Measurements from ENCODE around the gene MLXIPL.
"Not testable (repeated sequence)": the region's sequence is repeated elsewhere in the genome, so short reads cannot be mapped to it uniquely, and the experiment has no call there.

MLXIPL gene

DNA sequence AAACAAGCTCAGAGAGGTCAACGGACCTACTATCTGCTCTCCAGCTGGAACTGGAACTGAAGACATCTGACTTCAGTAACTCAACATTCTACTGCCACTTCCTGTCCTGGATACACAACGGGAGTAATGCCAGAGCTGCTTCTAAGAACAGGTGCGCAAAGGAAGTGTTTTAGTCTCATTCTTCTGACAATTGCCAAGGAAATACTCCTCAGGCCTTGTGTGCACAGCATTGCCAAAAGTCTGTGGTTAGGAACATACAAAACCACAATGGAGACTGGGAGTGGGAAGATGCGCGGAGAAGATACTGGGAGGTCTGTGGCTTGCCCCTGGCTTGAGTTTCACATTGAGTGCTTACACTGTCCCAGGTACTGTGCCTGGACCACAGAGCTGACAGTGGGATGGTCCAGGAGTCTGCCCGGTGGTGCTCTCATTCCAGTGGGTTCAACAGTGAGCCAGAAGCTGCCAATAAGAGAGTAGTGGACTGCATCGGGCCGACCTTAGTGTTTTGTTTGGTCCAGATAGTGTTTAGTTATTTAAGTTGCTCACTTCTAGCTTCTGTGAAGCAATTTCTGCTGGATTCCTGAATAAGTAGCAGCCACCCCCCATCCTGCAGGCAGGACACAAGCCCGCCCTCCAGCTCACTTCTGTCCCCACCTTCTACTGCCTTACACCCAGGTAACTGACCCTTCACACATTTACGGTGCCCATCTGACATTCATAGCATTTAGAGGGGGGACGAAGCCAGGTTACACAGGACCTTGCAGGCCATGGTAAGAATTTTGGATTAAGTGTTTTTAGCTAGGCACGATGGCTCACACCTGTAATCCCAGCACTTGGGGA lies 56.3 kb downstream of the MLXIPL start:
- H3K4me3 Mint-ChIP-seq: no peak overlapping the region
- ATAC-seq (replicated peaks): no peak

DNA sequence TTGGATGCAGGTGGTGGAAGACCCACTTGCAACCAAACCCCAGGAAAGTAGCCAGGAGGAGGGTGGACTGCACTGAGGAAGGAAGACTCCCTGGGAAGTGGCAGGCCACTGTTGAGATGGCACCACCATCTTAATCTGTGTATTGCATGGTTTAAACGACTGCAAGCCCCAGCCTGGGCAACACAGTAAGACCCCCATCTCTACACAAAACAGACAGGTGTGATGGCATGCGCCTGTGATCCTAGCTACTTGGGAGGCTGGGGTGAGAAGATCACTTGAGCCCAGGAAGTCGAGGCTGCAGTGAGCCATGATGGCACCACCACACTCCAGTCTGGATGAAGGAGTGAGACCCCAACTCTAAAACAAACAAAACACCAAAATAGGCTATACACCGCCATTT lies 57.2 kb downstream of the MLXIPL start:
- H3K27ac Mint-ChIP-seq: no peak overlapping the region
- no peak for ATAC-seq (replicated peaks)

More for the DNA sequence above, 56.3 kb downstream of the MLXIPL start:
- Mint-ChIP-seq H3K36me3 (peaks cover 30 to 34% of the 10 kb centered on the region in 2 donors), H3K4me1 (peaks cover 7 to 12% of the 10 kb centered on the region in 2 donors), H3K27ac (no peak overlapping the region), H3K27me3 (no peaks in the 10 kb centered on the region), H3K9me3 (no peaks in the 10 kb centered on the region)
- no peak for DNase-seq

DNA sequence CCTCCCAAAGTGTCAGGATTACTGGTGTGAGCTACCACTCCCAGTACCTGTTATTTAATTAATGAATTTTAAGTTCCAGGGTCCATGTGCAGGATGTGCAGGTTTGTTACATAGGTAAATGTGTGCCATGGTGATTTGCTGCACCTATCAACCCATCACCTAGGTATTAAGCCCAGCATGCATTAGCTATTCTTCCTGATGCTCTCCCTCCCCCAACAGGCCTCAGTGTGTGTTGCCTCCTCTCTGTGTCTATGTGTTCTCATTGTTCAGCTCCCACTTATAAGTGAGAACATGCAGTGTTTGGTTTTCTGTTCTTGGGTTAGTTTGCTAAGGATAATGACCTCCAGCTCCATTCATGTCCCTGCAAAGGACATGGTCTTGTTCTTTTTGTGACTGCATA lies 57.9 kb downstream of the MLXIPL start:
- Mint-ChIP-seq H3K4me1 (peaks cover 7 to 12% of the 10 kb centered on the region in 2 donors), H3K4me3 (peak overlapping the region; percentile 31 to 71), H3K36me3 (peaks cover 21 to 22% of the 10 kb centered on the region in 2 donors)
- not testable (repeated sequence) for H3K9me3 Mint-ChIP-seq, H3K27me3 Mint-ChIP-seq, DNase-seq, H3K27ac Mint-ChIP-seq
- peak; percentile 31 to 49 for ATAC-seq (replicated peaks)

More for the DNA sequence above, 57.2 kb downstream of the MLXIPL start:
- H3K4me1 Mint-ChIP-seq: peaks cover 7 to 12% of the 10 kb centered on the region in 2 donors
- peaks cover 22 to 25% of the 10 kb centered on the region in 2 donors for H3K36me3 Mint-ChIP-seq
- H3K27me3 Mint-ChIP-seq: no peaks in the 10 kb centered on the region
- H3K4me3 Mint-ChIP-seq: no peak overlapping the region
- no peaks in the 10 kb centered on the region for H3K9me3 Mint-ChIP-seq
- no peak for DNase-seq

DNA sequence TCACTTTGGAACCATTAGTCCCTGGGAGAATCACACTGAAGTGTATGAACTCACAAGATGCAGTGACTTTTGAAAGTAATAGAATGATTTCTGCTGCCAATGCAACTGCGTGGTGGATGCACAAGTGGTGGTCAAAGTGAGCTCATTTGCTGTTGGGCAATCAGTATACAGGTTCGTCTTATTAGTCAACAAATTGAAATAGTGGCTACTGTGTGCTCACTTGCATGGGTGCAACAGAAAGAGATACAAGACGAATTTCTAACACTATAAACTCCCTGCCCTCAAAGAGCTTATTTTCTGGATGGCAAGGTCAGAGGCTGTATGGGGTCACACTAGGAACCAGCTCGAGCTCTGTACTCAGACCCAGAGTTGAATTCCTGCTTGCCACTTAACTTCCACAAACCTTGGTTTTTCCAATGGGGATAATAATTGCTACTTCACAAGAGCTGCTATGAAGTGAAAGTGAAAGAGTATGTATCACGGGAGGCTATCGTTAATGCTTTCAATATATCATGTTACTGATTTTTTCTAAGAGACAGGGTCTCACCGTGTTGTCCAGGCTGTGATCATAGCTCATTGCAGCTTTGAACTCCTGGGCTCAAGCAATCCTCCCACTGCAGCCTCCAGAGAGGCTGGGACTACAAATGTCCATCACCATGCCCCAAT lies 58.5 kb downstream of the MLXIPL start:
- H3K27me3 Mint-ChIP-seq: no peaks in the 10 kb centered on the region
- ATAC-seq (replicated peaks) (peak in 1 of 2 donors; percentile 33), DNase-seq (no peak)
- no peaks in the 10 kb centered on the region for H3K9me3 Mint-ChIP-seq
- H3K36me3 Mint-ChIP-seq: peaks cover 15 to 17% of the 10 kb centered on the region in 2 donors
- H3K27ac Mint-ChIP-seq: no peak overlapping the region
- H3K4me1 Mint-ChIP-seq: peaks cover 8 to 12% of the 10 kb centered on the region in 2 donors
- H3K4me3 Mint-ChIP-seq: peak overlapping the region; percentile 31 to 71

DNA sequence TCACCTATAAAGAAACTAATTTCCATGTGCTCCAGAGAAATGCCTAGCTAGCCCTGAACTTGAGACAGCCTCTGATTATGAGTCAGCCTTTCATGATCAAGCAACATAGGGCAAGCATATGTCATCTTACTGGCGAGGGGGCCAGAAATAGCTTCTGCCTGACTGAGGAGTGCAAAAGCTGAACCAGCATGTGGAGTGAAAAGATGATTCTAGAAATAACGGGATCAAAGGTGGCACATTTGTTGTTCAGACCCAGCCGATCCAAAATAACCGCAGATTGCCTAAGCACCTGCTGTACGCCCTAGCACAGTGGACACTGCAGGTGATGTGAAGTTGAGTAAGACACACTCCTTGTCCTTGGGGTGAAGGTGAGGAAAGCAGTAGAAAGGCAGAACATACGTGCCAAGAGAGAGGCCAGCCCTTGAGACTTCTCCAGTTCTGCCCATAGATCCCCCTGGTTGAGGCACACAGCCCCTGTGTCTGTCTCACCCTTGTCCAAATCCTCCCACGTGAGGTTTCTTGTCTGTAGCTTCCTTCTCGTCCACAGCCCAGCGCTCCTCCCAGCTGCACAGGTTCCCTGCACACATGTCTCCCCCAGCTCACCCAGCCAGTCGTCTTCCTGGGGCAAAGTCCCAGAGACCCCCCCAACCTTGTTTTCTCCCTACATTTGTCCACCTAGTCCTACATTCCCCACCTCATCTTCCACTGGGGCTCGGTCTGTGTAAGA lies 64.0 kb downstream of the MLXIPL start:
- Mint-ChIP-seq H3K4me1 (peaks cover 20 to 32% of the 10 kb centered on the region in 2 donors), H3K27me3 (peaks cover 0 to 5% of the 10 kb centered on the region in 2 donors), H3K4me3 (no peak overlapping the region), H3K36me3 (peaks cover 5 to 6% of the 10 kb centered on the region in 2 donors), H3K27ac (no peak overlapping the region), H3K9me3 (no peaks in the 10 kb centered on the region)
- DNase-seq (no peak), ATAC-seq (replicated peaks) (no peak)

DNA sequence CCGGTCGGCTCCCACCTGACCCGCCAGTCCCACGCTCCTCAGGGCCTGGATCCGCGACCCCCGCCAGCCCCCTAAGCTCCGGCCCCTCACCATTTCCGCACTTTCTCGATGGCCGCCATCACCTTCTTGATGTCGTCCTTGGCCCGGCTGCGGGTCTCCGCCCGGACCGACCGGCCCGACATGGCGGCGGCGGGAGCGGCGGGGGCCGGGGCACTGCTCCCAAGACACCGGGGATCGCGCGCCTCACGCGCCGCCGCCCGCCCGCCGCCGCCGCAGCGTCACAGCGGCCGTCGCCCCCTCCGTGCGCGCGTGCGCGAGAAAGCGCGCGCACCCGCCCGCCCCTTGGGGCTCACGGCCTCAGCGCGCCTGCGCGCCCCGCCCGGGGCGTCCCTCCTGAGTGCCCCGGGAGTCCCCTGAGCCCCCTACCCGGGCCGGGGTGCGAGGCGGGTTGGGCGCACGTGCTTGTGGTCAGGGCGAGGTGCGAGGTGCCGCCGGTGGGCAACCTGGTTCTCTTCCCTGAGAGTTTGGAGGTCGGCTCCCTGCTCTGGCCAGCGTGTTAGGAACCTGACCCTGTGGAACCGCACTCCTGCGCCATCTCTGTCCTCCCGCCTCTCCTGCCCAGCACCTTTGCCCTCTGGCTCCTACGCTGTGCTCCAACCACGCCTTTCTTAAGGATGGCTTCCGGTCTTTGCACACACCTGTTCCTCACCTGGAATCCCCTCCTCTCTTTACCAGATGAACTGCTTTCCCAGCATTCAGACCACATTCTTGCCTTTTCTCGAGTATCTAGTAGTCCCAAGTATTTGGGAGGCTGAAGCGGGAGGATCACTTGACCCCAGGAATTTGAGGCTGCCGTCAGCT lies 66.7 kb downstream of the MLXIPL start, which contains the start of gene BCL7B:
Gene BCL7B (minus strand): TSS at position 294 of the 861 bp plus-strand sequence. CDS start 112 bp downstream, at position 182.
- DNase-seq (peak; percentile 79), ATAC-seq (replicated peaks) (peak; percentile 57 to 75)
- Mint-ChIP-seq H3K27me3 (peaks cover 0 to 5% of the 10 kb centered on the region in 2 donors), H3K36me3 (peaks cover 8 to 15% of the 10 kb centered on the region in 2 donors), H3K9me3 (no peaks in the 10 kb centered on the region), H3K4me3 (peak within 1 kb of the TSS; percentile 93 to 94), H3K4me1 (peaks cover 25 to 43% of the 10 kb centered on the region in 2 donors), H3K27ac (peak within 1 kb of the TSS; percentile 98)

DNA sequence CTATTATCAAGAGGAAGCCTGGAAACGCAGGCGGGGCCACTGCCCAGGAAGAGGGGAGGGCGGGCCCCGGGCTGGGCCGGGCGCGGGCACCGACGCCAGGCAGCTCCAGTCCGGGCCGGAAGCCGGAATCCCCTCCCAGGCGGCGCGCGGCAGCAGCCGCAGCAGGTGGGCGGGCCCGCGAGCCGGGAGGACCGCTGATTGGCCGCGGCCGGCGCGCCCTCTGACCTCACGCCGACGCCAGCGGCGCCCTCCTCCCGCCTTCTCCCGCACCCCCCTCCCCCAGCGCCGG lies 67.3 kb downstream of the MLXIPL start:
- Mint-ChIP-seq H3K27ac (peak overlapping the region; percentile 98), H3K9me3 (no peaks in the 10 kb centered on the region), H3K36me3 (peaks cover 9 to 18% of the 10 kb centered on the region in 2 donors)

DNA sequence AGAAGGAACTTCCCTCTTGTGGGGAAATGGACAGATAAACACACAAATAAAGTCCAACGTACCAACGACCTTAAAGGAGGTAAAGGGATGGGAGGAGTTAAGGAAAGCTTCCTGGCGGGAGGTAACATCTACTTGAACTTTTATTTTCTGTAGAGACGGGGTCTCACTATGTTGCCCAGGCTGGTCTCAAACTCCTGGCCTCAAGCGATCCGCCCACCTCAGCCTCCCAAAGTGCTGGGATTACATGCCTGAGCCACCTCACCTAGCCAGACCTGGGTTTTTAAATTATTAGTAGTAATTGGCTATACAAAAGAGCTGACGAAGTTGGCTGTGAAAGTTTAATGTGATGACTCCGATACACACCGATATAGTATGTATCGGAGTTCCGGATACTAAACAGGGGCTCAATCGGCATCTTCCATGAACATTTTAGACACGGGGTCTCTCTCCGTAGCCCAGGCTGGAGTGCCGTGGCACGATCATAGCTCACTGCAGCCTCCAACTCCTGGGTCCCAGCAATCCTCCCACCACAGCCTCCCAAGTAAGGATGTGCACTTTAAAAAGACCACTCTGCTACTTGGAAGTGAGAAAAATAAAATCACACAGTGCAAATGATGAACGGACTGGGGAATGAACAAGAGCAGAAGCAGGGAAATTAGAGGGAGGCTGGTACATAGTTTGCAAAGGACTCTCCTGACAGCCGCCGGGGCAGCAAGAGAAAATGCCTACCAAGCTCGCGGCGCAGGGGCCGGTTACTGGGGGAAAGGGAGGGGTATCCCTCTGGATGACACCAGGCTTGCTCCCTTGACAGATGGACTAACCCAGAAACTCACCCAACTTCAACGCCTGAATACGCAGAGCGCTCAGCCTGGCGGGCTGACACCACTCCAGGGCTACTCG lies 67.9 kb downstream of the MLXIPL start:
- Mint-ChIP-seq H3K9me3 (no peaks in the 10 kb centered on the region), H3K36me3 (peaks cover 9 to 19% of the 10 kb centered on the region in 2 donors), H3K27me3 (peaks cover 0 to 5% of the 10 kb centered on the region in 2 donors), H3K4me1 (peaks cover 28 to 43% of the 10 kb centered on the region in 2 donors), H3K4me3 (peak overlapping the region; percentile 93 to 94), H3K27ac (peak overlapping the region; percentile 93)
- ATAC-seq (replicated peaks) (no peak), DNase-seq (no peak)

More for the DNA sequence above, 67.3 kb downstream of the MLXIPL start:
- Mint-ChIP-seq H3K4me1 (peaks cover 27 to 43% of the 10 kb centered on the region in 2 donors), H3K4me3 (peak overlapping the region; percentile 93 to 94), H3K27me3 (peaks cover 0 to 5% of the 10 kb centered on the region in 2 donors)
- ATAC-seq (replicated peaks) (peak; percentile 92), DNase-seq (peak; percentile 91)

DNA sequence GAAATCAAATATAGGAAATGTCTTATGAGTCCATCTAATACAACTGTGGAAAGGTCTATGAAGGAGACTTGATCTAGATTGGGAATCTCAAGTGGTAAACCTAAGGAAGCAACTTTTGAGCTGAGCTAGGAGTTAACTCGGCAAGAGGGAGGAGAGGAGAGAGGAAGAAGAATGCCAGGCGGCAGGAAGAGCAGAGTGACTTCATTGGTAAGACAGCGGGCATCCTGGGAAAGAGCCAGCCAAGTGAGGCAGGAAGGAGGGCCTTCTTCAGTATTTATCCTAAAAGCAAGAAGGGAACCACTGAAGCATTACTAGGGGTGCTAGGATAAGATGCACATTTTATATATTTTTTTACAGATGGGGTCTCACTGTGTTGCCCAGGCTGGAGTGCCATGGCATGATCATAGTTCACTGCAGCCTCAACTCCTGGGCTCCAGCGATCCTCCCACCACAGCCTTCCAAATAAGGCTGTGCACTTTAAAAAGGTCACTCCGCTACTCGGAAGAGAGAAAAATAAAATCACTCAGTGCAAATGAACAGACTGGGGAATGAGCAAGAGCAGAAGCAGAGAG lies 68.8 kb downstream of the MLXIPL start:
- no peak for DNase-seq
- H3K9me3 Mint-ChIP-seq: no peaks in the 10 kb centered on the region
- H3K36me3 Mint-ChIP-seq: peaks cover 9 to 23% of the 10 kb centered on the region in 2 donors
- peak overlapping the region; percentile 93 to 94 for H3K4me3 Mint-ChIP-seq
- peaks cover 0 to 2% of the 10 kb centered on the region in 2 donors for H3K27me3 Mint-ChIP-seq
- ATAC-seq (replicated peaks): no peak
- H3K27ac Mint-ChIP-seq: peak overlapping the region; percentile 82
- peaks cover 24 to 40% of the 10 kb centered on the region in 2 donors for H3K4me1 Mint-ChIP-seq

DNA sequence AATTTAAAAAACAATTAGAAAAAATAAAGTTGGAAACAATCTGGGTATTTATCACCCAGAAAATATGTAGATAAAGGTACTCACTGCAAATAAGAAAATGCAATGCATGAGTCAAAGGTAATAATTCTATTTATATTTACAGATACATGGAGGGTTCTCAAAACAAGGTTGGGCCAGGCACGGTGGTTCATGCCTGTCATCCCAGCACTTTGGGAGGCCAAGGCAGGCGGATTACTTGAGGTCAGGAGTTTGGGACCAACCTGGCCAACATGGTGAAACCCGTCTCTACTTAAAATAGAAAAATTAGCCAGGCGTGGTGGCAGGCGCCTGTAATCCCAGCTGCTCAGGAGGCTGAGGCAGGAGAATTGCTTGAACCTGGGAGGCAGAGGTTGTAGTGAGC lies 74.2 kb downstream of the MLXIPL start:
- not testable (repeated sequence) for DNase-seq

DNA sequence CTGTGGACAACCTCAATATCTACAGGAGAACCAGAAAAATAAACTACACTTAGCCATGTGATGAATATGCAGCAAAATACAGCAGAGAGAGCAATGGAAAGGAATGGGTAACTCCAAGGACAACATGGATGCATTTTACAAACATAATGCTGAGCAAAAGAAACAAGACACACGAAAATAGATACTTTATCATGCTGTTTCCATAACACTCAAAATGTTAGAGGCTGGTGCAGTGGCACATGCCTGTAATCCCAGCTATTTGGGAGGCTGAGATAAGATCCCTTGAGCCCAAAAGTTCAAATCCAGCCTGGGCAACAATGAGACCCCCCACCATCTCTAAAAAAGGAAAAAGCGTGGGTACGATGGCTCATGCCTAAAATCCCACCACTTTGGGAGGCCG lies 75.1 kb downstream of the MLXIPL start:
- Mint-ChIP-seq H3K4me1 (peaks cover 6 to 11% of the 10 kb centered on the region in 2 donors), H3K36me3 (peaks cover 24 to 42% of the 10 kb centered on the region in 2 donors), H3K4me3 (no peak overlapping the region), H3K9me3 (no peaks in the 10 kb centered on the region), H3K27me3 (no peaks in the 10 kb centered on the region), H3K27ac (no peak overlapping the region)
- no peak for DNase-seq
- no peak for ATAC-seq (replicated peaks)

More for the DNA sequence above, 74.2 kb downstream of the MLXIPL start:
- H3K27me3 Mint-ChIP-seq; H3K9me3 Mint-ChIP-seq; H3K4me3 Mint-ChIP-seq; H3K27ac Mint-ChIP-seq; ATAC-seq (replicated peaks): not testable (repeated sequence)
- peaks cover 9 to 20% of the 10 kb centered on the region in 2 donors for H3K4me1 Mint-ChIP-seq
- peaks cover 26 to 48% of the 10 kb centered on the region in 2 donors for H3K36me3 Mint-ChIP-seq

DNA sequence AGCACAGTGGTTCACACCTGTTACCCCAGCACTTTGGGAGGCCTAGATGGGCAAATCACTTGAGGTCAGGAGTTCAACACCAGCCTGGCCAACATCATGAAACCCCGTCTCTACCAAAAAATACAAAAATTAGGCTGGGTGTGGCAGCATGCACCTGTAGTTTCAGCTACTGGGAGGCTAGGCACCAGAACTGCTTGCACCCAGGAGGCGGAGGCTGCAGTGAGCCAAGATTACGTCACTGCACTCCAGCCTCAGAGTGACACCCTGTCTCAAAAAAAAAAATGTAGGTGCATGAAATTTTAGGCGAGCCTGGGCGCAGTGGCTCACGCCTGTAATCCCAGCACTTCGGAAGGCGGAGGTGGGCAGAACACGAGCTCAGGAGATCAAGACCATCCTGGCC lies 76.5 kb downstream of the MLXIPL start:
- Mint-ChIP-seq H3K36me3 (peaks cover 27 to 45% of the 10 kb centered on the region in 2 donors), H3K4me3 (no peak overlapping the region), H3K4me1 (peaks cover 6 to 10% of the 10 kb centered on the region in 2 donors), H3K9me3 (no peaks in the 10 kb centered on the region), H3K27ac (no peak overlapping the region), H3K27me3 (no peaks in the 10 kb centered on the region)
- no peak for DNase-seq
- ATAC-seq (replicated peaks): no peak

Data from stimulated activated naive B cell treated with anti-CD40 and anti-IgM and Interleukin-4, amounts not matched to agents 10 μg/mL and 1 μg/mL and 100 μg/mL, for 72 hours (primary cell).